ENCODE results near the gene RNASE13.

Gene RNASE13

DNA sequence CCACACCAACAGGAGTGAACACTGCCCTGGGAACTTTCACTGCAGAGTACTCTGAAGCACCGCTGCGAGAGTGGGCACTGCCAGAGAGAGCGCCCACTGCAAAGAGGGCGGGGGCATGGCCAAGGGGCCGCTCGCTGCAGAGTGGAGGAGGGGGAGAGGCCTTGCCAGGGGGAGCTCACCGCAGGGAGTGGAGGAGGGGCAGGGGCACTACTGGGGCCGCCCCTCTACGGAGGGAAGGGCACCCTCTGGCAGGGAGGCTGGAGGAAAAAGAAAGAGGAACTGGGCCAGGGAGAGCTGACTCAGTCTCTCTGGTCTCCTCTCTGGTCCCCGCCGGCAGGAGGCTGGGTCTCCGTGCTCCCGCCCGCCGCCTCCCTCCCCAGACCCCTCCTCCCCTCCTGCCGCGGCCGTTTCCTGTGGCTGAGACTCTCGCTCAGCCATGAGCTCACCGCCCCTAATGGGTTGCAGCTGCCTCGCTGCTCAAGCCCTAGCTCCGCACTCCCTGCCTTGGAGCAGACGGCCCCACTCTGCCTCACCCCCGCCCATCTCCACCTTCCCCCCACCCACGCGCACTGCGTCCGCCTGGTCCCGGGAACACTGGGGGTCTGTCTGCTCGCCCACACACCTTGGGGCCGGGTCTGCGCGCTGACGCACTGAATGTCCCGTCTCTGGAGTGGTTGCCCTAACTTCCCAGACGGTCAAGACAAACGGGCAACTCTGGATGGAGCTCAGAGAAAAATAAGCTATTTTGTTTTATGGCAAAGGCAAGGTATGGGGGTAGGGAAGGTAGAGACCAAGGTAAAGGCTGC is 36.8 kb upstream of the RNASE13 start:
- Histone ChIP-seq H3K36me3 (ENCODE audit: insufficient read depth, low read length) (no peaks in the 10 kb centered on the region), H4K20me1 (ENCODE audit: insufficient read depth, low read length) (no peaks in the 10 kb centered on the region), H3K9ac (ENCODE audit: low read length) (no peak overlapping the region; the same call in 1 of the 2 replicates), H3K79me2 (ENCODE audit: insufficient read depth, low read length) (no peaks in the 10 kb centered on the region), H3F3A (ENCODE audit: insufficient read depth, low read length) (no peaks in the 10 kb centered on the region), H2AFZ (ENCODE audit: low read length) (no peak overlapping the region), H3K9me2 (ENCODE audit: low read depth, low read length) (no peaks in the 10 kb centered on the region), H3K27ac (ENCODE audit: low read depth, low read length, poor library complexity, severe bottlenecking) (no peak overlapping the region), H3K4me1 (ENCODE audit: insufficient read depth, low read length, severe bottlenecking) (peaks cover 22% of the 10 kb centered on the region), H3K4me3 (ENCODE audit: low read depth, low read length, poor library complexity, severe bottlenecking) (peak overlapping the region; percentile 55), H3K27me3 (ENCODE audit: insufficient read depth, low read length) (peaks cover 10% of the 10 kb centered on the region), H3K9me3 (ENCODE audit: low read length) (no peaks in the 10 kb centered on the region), H3K4me2 (ENCODE audit: low read length) (peak overlapping the region; percentile 78)
- TF ChIP-seq EZH2 (IDR thresholded peaks at IDR 0.05; ENCODE audit: borderline replicate concordance, low read length), result no peak
- TF ChIP-seq, protein P1, sequence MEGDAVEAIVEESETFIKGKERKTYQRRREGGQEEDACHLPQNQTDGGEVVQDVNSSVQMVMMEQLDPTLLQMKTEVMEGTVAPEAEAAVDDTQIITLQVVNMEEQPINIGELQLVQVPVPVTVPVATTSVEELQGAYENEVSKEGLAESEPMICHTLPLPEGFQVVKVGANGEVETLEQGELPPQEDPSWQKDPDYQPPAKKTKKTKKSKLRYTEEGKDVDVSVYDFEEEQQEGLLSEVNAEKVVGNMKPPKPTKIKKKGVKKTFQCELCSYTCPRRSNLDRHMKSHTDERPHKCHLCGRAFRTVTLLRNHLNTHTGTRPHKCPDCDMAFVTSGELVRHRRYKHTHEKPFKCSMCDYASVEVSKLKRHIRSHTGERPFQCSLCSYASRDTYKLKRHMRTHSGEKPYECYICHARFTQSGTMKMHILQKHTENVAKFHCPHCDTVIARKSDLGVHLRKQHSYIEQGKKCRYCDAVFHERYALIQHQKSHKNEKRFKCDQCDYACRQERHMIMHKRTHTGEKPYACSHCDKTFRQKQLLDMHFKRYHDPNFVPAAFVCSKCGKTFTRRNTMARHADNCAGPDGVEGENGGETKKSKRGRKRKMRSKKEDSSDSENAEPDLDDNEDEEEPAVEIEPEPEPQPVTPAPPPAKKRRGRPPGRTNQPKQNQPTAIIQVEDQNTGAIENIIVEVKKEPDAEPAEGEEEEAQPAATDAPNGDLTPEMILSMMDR (IDR thresholded peaks at IDR 0.05; ENCODE audit: low read length), result no peak

DNA sequence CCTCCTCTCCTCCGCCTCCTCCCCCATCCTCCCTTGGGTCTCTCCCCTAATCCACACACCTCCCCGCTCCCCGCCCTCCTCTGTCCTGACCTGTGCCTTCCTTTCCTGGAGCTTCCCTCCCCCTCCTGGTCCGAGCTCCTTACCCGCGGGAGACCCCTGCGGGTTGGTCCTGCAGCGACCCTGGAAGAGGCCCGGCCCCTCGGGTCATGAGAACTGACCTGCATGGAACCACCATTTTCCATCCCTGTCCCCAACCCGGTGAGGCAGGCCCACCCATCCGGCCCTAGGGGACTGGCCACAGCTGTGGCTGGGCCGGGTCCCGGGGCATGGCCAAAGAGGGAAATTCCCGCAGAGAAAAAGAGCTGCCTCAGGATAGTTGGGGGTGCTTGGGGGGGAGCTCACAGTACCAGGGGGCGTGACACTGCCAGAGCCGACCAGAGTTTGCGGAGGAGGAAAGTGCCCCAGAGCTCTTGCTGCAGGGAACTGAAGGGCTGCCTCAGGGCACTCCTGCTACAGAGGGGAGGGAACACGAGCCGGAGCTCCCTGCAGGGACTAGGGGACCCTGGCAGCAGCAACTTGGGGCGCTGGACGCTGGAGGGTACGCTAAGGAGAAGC is 36.1 kb upstream of the RNASE13 start:
- H3K27ac ChIP-seq (ENCODE audit: low read depth, low read length, poor library complexity, severe bottlenecking), result no peak overlapping the region
- no peaks in the 10 kb centered on the region for H3F3A ChIP-seq (ENCODE audit: insufficient read depth, low read length)
- H3K9ac ChIP-seq (ENCODE audit: low read length), result peak overlapping the region; percentile 14; the same call in 1 of the 2 replicates
- H3K4me2 ChIP-seq (ENCODE audit: low read length), result peak overlapping the region; percentile 78
- H2AFZ ChIP-seq (ENCODE audit: low read length), result no peak overlapping the region
- H3K4me3 ChIP-seq (ENCODE audit: low read depth, low read length, poor library complexity, severe bottlenecking), result peak overlapping the region; percentile 55
- no peak for TF ChIP-seq EZH2 (IDR thresholded peaks at IDR 0.05; ENCODE audit: borderline replicate concordance, low read length)
- TF ChIP-seq, protein P1 (IDR thresholded peaks at IDR 0.05; ENCODE audit: low read length), result no peak
- H3K79me2 ChIP-seq (ENCODE audit: insufficient read depth, low read length), result no peaks in the 10 kb centered on the region
- H3K4me1 ChIP-seq (ENCODE audit: insufficient read depth, low read length, severe bottlenecking), result peaks cover 22% of the 10 kb centered on the region
- H3K9me2 ChIP-seq (ENCODE audit: low read depth, low read length), result no peaks in the 10 kb centered on the region
- H3K27me3 ChIP-seq (ENCODE audit: insufficient read depth, low read length), result peaks cover 10% of the 10 kb centered on the region
- no peaks in the 10 kb centered on the region for H3K9me3 ChIP-seq (ENCODE audit: low read length)
- H4K20me1 ChIP-seq (ENCODE audit: insufficient read depth, low read length), result no peaks in the 10 kb centered on the region
- no peaks in the 10 kb centered on the region for H3K36me3 ChIP-seq (ENCODE audit: insufficient read depth, low read length)

DNA sequence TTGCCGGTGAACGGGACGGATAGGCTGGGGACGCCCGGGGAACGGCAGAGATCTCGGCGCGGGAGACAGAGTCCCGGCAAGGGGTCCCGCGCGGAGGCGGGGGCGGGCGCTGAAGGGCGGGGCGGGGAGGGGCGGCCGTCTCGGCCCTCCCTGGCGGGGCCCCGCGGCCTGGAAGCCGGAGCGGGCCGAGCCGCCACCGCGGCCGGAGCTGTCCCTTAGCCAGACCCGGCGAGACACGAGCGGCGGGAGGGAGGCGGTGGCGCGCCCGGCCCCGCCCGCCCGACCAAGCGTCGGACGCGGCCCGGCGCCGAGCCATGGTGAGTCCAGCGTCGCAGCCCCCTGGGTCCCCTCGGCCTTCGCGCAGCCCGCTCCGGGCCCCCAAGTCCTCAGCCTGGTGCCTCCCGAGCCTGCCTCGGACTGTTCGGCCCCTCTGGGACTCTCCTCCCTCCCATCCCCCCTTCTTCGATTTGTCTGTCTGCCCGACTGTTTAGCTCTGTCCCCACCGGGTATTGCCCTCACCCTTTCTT is 35.5 kb upstream of the RNASE13 start, which contains the start of gene ARHGEF40:
ARHGEF40 (plus strand) TSS at position 222 of the 527 bp plus-strand sequence; CDS start at position 315, 93 bp downstream.
- H4K20me1 ChIP-seq (ENCODE audit: insufficient read depth, low read length), result no peaks in the 10 kb centered on the region
- H3K9ac ChIP-seq (ENCODE audit: low read length), result peak within 1 kb of the TSS; percentile 14; the same call in 1 of the 2 replicates
- H3K9me2 ChIP-seq (ENCODE audit: low read depth, low read length), result no peaks in the 10 kb centered on the region
- H3K27me3 ChIP-seq (ENCODE audit: insufficient read depth, low read length), result peaks cover 10% of the 10 kb centered on the region
- H3K9me3 ChIP-seq (ENCODE audit: low read length), result no peaks in the 10 kb centered on the region
- H3K79me2 ChIP-seq (ENCODE audit: insufficient read depth, low read length), result no peaks in the 10 kb centered on the region
- no peak within 1 kb of the TSS for H3K27ac ChIP-seq (ENCODE audit: low read depth, low read length, poor library complexity, severe bottlenecking)
- TF ChIP-seq EZH2 (IDR thresholded peaks at IDR 0.05; ENCODE audit: borderline replicate concordance, low read length), result no peak
- TF ChIP-seq, protein P1 (IDR thresholded peaks at IDR 0.05; ENCODE audit: low read length), result no peak
- no peaks in the 10 kb centered on the region for H3F3A ChIP-seq (ENCODE audit: insufficient read depth, low read length)
- no peak within 1 kb of the TSS for H2AFZ ChIP-seq (ENCODE audit: low read length)
- no peaks in the 10 kb centered on the region for H3K36me3 ChIP-seq (ENCODE audit: insufficient read depth, low read length)
- H3K4me1 ChIP-seq (ENCODE audit: insufficient read depth, low read length, severe bottlenecking), result peaks cover 22% of the 10 kb centered on the region
- peak within 1 kb of the TSS; percentile 78 for H3K4me2 ChIP-seq (ENCODE audit: low read length)
- H3K4me3 ChIP-seq (ENCODE audit: low read depth, low read length, poor library complexity, severe bottlenecking), result peak within 1 kb of the TSS; percentile 55

All from OCI-LY1 (cell line).